Activated CD4-positive, alpha-beta memory T cell treated with anti-CD3 and anti-CD28 coated beads, Interleukin-2, amount 10 ng/mL, durations not matched to agents 7 days and 5 days (primary cell): ENCODE data around the gene CYBA. TPM values are rescaled to one million over a fixed set of nuclear protein-coding genes. Genes with fewer than 3 reads are reported as not detected.
A peak's percentile ranks its signal among the peaks of the same experiment; 100 is the strongest.

ENCODE experiments used
- CTCF ChIA-PET: fragments of 350-600 bp; sonication (Branson Sonifier 250); formaldehyde crosslinking; loops from one replicate; lab custom pipeline; 2021; ENCODE audit warnings: antibody characterized with exemption, inconsistent platforms; lab: Charles Lee
- POLR2A ChIA-PET: fragments of 350-600 bp; sonication (Branson Sonifier 250); formaldehyde crosslinking; loops from one replicate; lab custom pipeline; 2021; ENCODE audit warnings: antibody characterized with exemption; lab: Charles Lee
- DNase-seq: peaks from one replicate; pipeline ENCODE4 v3.0.0-alpha.2; 2020
- H3K27ac Mint-ChIP-seq: one replicate; pipeline ENCODE4 v1.8.0; 2021; ENCODE audit warnings: mild to moderate bottlenecking, mixed read lengths
- H3K27me3 Mint-ChIP-seq: one replicate; pipeline ENCODE4 v1.8.0; 2021; ENCODE audit warnings: mixed read lengths
- H3K36me3 Mint-ChIP-seq: one replicate; pipeline ENCODE4 v1.8.0; 2021; ENCODE audit warnings: low read depth, mixed read lengths
- H3K4me1 Mint-ChIP-seq: one replicate; pipeline ENCODE4 v1.8.0; 2021; ENCODE audit warnings: mixed read lengths
- H3K4me3 Mint-ChIP-seq: one replicate; pipeline ENCODE4 v1.8.0; 2021; ENCODE audit warnings: mild to moderate bottlenecking, mixed read lengths
- H3K9me3 Mint-ChIP-seq: one replicate; pipeline ENCODE4 v1.8.0; 2021; ENCODE audit warnings: mixed read lengths
- total RNA-seq, 2 experiments: library from RNA; stranded (reverse); gene quantifications; one replicate each; pipeline ENCODE4 v1.2.3, GENCODE V29; 2021

Gene CYBA
- total RNA-seq, 2 experiments from 2014 or later: 580 to 588 TPM

DNA sequence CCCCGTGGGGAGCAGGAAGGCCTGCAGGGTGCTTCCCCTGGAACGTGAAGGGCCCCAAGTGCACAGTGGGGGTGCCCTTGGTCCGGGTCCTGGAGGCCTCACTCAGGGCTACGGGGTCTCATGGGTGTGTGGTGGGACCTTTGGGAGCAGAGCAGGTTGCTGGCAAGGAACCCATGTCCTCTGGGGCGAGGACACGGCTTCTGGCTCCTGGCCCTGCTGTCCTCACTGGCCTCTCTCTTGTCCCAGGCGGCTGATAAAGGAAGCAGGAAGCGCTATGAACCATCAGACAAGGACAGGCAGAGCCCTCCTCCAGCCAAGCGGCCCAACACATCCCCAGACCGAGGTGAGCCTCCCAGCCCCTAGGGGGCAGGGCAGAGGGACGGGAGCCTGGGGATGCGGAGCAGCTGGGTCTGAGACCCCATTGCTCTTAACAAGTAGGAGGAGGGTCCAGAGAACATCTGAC is 22.3 kb downstream of the CYBA start:
- Mint-ChIP-seq H3K9me3 (no peaks in the 10 kb centered on the region), H3K27ac (peak overlapping the region; percentile 31), H3K27me3 (no peaks in the 10 kb centered on the region), H3K4me3 (no peak overlapping the region), H3K4me1 (peaks cover 32% of the 10 kb centered on the region), H3K36me3 (peaks cover 54% of the 10 kb centered on the region)
- ChIA-PET CTCF (interaction anchor here (1.2 kb wide), 1 partner anchor 8 kb away, joined by 9 read pairs; no protein-coding TSS in a partner anchor), POLR2A (no interaction called here)
- no peak for DNase-seq

- no peak for DNase-seq
- H3K27ac Mint-ChIP-seq: peak overlapping the region; percentile 31
- peaks cover 28% of the 10 kb centered on the region for H3K4me1 Mint-ChIP-seq
- ChIA-PET POLR2A (no interaction called here), CTCF (no interaction called here)
- no peaks in the 10 kb centered on the region for H3K9me3 Mint-ChIP-seq
- H3K27me3 Mint-ChIP-seq: no peaks in the 10 kb centered on the region
- H3K4me3 Mint-ChIP-seq: no peak overlapping the region
- peaks cover 56% of the 10 kb centered on the region for H3K36me3 Mint-ChIP-seq
Measured at GRCh38 chr16:88627531-88628411, 23.1 kb downstream of the CYBA start.

GRCh38 chr16:88626646-88627045 is 24.2 kb downstream of the CYBA start:
- Mint-ChIP-seq H3K36me3 (peaks cover 60% of the 10 kb centered on the region), H3K4me3 (no peak overlapping the region), H3K9me3 (no peaks in the 10 kb centered on the region), H3K27me3 (no peaks in the 10 kb centered on the region), H3K27ac (peak overlapping the region; percentile 11), H3K4me1 (peaks cover 31% of the 10 kb centered on the region)
- ChIA-PET CTCF (interaction anchor here (1.0 to 1.1 kb wide), 2 partner anchors 11 to 110 kb away, joined by 3 read pairs; no protein-coding TSS in a partner anchor), POLR2A (no interaction called here)
- DNase-seq: no peak

GRCh38 chr16:88624977-88625576 is 25.8 kb downstream of the CYBA start:
- Mint-ChIP-seq H3K36me3 (peaks cover 56% of the 10 kb centered on the region), H3K27me3 (no peaks in the 10 kb centered on the region), H3K4me3 (no peak overlapping the region), H3K4me1 (peaks cover 39% of the 10 kb centered on the region), H3K27ac (peak overlapping the region; percentile 35), H3K9me3 (no peaks in the 10 kb centered on the region)
- ChIA-PET CTCF (no interaction called here), POLR2A (interaction anchor here (0.6 kb wide), 1 partner anchor 1101 kb away, joined by 3 read pairs; no protein-coding TSS in a partner anchor)
- peak; percentile 46 for DNase-seq

DNA sequence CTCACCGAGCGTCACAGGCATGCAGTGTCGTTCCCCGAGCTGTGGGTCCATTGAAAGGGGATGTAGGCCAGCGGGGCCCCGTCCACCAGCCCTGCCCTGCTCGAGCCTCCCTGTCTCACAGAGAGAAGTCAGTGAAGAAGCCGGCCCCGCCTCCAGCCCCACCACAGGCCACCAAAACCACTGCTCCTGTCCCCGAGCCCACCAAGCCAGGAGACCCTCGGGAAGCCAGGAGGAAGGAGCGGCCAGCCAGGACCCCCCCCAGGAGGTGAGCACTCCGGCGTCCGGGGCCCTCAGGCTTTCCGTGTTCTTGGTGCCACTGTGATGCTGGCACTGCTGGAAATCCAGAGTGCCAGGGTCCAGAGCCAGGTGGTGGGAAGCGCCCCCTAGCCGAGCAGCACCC is 26.4 kb downstream of the CYBA start:
- Mint-ChIP-seq H3K36me3 (peaks cover 58% of the 10 kb centered on the region), H3K4me1 (peaks cover 45% of the 10 kb centered on the region)

DNA sequence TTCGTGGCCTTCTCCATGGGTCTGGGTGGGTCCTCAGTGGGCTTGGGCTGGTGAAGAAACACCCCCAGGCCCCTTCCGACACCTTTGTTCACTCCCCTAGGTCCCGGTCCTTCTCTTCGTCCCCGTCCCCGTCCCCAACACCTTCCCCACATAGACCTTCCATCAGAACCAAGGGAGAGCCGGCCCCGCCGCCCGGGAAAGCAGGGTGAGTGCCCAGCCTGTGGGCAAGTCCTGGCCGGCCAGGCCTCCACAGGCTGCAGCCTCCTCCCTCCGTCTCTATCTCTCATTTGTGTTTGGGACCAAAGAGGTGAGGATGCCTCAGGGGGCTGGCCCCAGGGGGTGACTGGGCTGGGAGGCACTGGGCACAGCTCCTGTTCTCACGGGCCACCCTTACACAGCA is 27.0 kb downstream of the CYBA start:
- no peak for DNase-seq
- Mint-ChIP-seq H3K9me3 (no peaks in the 10 kb centered on the region), H3K27me3 (no peaks in the 10 kb centered on the region), H3K4me1 (peaks cover 51% of the 10 kb centered on the region), H3K27ac (no peak overlapping the region), H3K36me3 (peaks cover 59% of the 10 kb centered on the region), H3K4me3 (no peak overlapping the region)
- ChIA-PET POLR2A (no interaction called here), CTCF (no interaction called here)

More for the DNA sequence above, 26.4 kb downstream of the CYBA start:
- no peak overlapping the region for H3K27ac Mint-ChIP-seq
- ChIA-PET POLR2A (interaction anchor here (0.6 kb wide), 1 partner anchor 1101 kb away, joined by 3 read pairs; no protein-coding TSS in a partner anchor), CTCF (no interaction called here)
- no peak overlapping the region for H3K4me3 Mint-ChIP-seq
- H3K9me3 Mint-ChIP-seq: no peaks in the 10 kb centered on the region
- no peak for DNase-seq
- H3K27me3 Mint-ChIP-seq: no peaks in the 10 kb centered on the region

- Mint-ChIP-seq H3K4me3 (no peak overlapping the region), H3K36me3 (peaks cover 68% of the 10 kb centered on the region), H3K27ac (no peak overlapping the region), H3K27me3 (no peaks in the 10 kb centered on the region), H3K4me1 (peaks cover 60% of the 10 kb centered on the region), H3K9me3 (no peaks in the 10 kb centered on the region)
- DNase-seq: no peak
- POLR2A ChIA-PET: interaction anchor here (1.4 kb wide), 1 partner anchor 17 kb away, joined by 3 read pairs; no protein-coding TSS in a partner anchor
- CTCF ChIA-PET: interaction anchor here (0.6 kb wide), 1 partner anchor 180 kb away, joined by 3 read pairs; no protein-coding TSS in a partner anchor
Measured at GRCh38 chr16:88622866-88623265, 28.0 kb downstream of the CYBA start.

DNA sequence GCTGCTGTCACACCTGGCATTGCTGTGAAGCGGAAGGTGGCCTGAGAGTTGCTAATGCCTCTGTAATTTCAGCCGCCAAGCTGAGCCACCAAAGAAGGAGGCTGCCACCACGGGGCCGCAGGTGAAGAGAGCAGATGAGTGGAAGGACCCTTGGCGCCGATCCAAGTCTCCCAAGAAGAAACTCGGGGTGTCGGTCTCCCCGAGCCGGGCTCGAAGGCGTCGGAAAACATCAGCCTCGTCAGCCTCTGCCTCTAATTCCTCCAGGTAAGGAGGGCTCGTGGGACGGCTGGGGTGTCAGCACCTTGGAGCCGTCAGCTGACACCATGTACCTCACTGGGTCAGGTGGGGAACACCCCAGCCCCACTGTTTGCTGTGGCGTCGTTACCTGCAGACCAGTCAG is 28.7 kb downstream of the CYBA start:
- DNase-seq: no peak
- peaks cover 59% of the 10 kb centered on the region for H3K4me1 Mint-ChIP-seq
- peak overlapping the region; percentile 35 for H3K27ac Mint-ChIP-seq
- no peaks in the 10 kb centered on the region for H3K9me3 Mint-ChIP-seq
- no peak overlapping the region for H3K4me3 Mint-ChIP-seq
- no peaks in the 10 kb centered on the region for H3K27me3 Mint-ChIP-seq
- ChIA-PET POLR2A (interaction anchor here (1.4 kb wide), 1 partner anchor 18 kb away, joined by 3 read pairs; no protein-coding TSS in a partner anchor), CTCF (interaction anchor here (0.6 kb wide), 1 partner anchor 181 kb away, joined by 3 read pairs; no protein-coding TSS in a partner anchor)
- H3K36me3 Mint-ChIP-seq: peaks cover 67% of the 10 kb centered on the region

DNA sequence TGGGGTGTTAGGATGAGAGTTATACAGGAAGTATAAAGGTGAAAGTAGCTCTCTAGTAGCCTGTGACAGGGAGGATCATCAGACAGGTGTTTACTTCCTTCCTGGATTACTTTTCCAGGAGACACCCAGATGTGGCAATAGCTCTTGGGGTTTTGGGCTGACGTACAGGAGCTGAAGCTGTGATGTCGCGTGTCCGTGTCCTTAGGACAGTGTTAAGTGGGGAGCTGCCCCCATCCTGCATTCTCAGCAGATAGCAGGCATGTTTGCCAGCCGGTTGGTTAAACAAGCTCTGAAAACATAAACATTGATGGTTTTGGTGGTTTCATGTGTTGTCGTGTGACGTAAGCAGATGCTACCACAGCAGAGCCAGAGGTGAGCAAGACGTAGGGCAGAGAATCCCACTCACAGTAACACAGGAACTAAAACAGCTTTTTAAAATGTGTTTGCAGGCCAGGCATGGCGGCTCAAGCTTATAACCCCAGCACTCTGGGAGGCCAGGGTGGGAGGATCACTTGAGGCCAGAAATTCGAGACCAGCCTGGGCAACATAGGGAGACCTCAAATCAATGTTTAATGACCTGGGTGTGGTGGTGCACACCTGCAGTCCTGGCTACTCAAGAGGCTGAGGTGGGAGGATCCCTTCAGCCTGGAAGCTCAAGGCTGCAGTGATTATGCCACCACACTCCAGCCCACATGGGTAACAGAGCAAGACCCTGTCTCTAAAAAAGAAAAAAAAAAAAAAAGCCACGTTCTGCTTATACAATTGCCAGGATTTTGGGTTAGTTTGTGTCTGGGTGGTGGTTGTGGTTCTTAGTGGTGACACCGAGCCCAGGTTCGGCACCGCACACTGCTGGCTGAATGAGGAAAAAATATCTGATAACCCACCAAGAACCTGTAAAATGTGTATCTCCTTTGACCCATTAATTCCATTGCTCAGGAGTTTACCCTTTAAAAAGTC is 30.7 kb downstream of the CYBA start:
- H3K27ac Mint-ChIP-seq: peak overlapping the region; percentile 93
- no peaks in the 10 kb centered on the region for H3K9me3 Mint-ChIP-seq
- H3K27me3 Mint-ChIP-seq: no peaks in the 10 kb centered on the region
- peaks cover 62% of the 10 kb centered on the region for H3K36me3 Mint-ChIP-seq
- peak; percentile 86 for DNase-seq
- peaks cover 57% of the 10 kb centered on the region for H3K4me1 Mint-ChIP-seq
- peak overlapping the region; percentile 55 for H3K4me3 Mint-ChIP-seq
- CTCF ChIA-PET: interaction anchor here (0.7 to 2.4 kb wide), 14 partner anchors 9 to 841 kb away, joined by 3 to 10 read pairs (median 4); partner anchors contain the start of genes PIEZO1 and ZC3H18
- POLR2A ChIA-PET: interaction anchor here (0.6 to 2.8 kb wide), 22 partner anchors 8 to 854 kb away, joined by 3 to 21 read pairs (median 4); partner anchors contain the start of genes CYBA, IL17C, KLHDC4 and MVD

DNA sequence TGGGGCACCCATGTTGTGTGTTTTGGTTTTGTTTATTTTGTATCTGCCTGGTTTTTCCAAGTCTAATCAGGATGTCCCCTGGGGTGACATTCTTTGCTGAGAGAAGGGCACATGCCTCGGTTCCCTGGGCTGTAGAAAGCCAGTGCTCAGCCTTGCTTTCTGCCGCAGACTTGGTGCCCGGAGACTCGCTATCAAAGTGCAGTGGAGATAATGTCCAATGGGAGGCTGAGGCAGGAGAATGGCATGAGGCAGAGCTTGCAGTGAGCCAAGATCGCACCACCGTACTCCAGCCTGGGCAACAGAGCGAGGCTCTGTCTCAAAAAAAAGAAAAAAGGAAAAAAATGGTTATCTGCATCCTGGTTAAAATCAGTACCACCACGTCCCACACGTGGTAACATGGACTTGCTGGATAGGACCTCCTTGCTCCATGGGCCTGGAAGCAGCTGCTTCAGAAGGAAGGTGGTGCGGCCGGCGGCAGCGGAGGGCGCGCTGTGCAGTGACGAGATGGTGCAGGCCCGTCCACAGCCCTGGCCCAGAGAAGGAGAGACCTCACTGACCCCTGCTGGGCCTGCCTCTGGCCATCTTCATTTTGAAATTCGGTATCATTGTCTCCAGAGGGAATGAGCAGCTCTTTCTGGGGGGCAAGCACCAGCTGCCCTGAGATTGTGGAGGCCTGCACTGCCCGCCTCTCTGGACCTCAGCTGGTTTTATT is 31.7 kb downstream of the CYBA start:
- Mint-ChIP-seq H3K27ac (peak overlapping the region; percentile 93), H3K36me3 (peaks cover 63% of the 10 kb centered on the region), H3K4me1 (peaks cover 47% of the 10 kb centered on the region), H3K9me3 (no peaks in the 10 kb centered on the region), H3K27me3 (no peaks in the 10 kb centered on the region), H3K4me3 (no peak overlapping the region)
- no peak for DNase-seq
- CTCF ChIA-PET: interaction anchor here (0.8 to 2.4 kb wide), 11 partner anchors 10 to 840 kb away, joined by 3 to 10 read pairs (median 5); partner anchors contain the start of genes PIEZO1 and ZC3H18
- POLR2A ChIA-PET: interaction anchor here (0.8 to 2.8 kb wide), 16 partner anchors 7 to 853 kb away, joined by 3 to 21 read pairs (median 6); partner anchors contain the start of genes CYBA, IL17C, KLHDC4 and ZC3H18
